ENCODE data around the gene HPCAL1.

The HPCAL1 gene

DNA sequence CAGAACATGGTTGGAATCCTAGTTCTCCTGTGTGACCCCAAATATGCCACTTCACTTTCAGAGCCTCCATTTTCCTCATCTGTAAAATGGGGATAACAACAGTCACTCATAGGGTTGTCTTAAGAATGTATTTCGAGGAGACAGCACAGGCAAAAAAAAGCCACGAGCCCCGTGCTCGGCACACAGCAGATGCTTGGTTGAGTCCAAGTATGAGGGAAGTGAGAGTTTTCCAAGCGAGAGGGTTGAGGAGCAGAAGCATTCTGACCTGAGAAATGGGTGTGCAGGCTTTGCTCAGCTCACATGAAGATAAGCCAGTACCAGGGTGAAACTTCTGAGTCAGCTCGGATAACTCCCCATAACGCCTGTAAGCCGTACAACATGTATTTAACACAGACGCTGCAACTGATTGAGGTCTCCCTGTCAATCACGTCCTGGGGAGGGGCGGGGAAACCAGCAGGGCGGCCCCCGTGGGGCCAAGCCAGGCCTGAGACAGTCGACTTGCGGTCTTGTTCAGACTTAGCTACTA, 168.4 kb downstream of the HPCAL1 start:
- Histone ChIP-seq H3K4me3 (no peak overlapping the region), H3K27ac (no peak overlapping the region)
- TF ChIP-seq CTCF (IDR thresholded peaks at IDR 0.05), result no peak
- no peak for DNase-seq (ENCODE audit: low spot score)

DNA sequence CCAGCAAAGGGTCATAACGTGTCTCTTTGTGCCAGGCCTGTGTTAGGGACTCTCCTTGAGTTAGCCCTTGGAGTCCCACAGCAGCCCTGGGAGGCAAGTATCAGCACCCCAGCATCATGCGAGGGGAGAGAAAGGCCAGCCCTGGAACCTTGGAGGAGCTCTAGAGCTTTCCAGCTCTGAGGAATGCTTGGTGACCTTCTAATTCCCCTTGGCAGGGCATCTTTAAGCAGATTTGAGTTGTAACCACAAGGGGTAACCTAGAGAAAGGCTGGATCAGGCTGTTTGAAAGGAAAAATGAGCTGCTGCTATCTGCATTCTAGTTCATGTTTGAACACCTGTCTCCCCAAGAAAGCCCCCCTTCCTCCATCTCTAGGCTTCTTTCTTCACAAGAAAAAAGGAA, 169.3 kb downstream of the HPCAL1 start:
- no peak overlapping the region for H3K27ac ChIP-seq
- no peak overlapping the region for H3K4me3 ChIP-seq
- TF ChIP-seq CTCF (IDR thresholded peaks at IDR 0.05), result no peak
- no peak for DNase-seq (ENCODE audit: low spot score)

DNA sequence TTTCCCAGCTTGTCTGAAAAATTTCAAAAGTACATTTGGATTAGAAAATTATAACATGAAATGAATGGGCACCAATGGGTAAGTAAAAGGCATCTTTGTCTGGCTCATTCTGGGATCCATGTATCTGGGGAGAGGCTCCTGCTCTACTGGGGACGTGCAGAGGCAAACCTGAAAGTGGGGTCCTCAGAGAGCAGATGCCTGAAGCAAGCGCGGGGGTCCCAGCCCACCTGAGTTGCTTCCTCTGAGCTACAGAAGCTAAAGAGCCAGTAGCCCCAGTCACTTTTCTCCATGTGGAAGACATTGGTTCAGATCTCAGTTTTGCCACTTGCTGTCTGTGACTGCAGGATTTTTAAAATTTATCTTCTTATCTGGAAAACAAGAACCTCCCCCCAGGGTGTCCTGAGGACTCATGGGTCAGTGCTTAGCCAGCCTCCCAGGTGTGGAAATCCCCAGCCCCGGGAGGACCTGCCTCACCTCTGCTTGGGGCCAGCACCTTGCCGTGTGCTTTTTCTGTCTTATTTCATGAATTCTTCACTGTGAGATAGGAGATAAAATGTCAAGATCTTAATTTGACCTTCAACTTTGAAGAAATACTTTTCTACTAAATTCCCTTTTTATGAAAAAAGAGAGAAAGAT, 170.5 kb downstream of the HPCAL1 start:
- no peak overlapping the region for H3K27ac ChIP-seq
- no peak for TF ChIP-seq CTCF (IDR thresholded peaks at IDR 0.05)
- DNase-seq (ENCODE audit: low spot score), result no peak
- H3K4me3 ChIP-seq, result no peak overlapping the region

DNA sequence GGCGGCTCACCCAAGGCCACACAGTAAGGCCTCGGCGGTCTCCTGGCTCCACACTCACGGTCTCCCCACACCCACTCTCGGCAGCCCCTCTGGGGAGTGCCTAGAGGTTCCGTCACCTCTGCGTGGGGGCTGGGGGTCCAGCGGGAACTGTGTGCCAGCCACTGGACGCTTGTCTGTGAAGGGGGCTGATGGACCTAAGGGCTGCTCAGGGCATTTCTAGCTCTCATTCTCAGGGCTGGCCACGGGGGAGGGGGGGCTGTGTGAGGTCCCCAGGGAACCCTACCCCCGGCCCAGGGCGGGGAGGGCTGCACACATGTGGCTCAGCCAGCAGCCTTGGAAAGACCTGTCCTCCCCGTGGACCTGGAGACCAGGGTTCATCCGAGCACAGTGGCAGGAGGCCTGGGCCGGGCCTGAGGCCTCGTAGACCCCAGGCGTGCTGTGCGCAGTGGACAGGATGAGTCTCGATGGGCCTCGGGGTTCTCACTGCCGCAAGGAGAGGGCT, 172.6 kb downstream of the HPCAL1 start:
- DNase-seq (ENCODE audit: low spot score), result no peak
- H3K4me3 ChIP-seq, result no peak overlapping the region
- no peak overlapping the region for H3K27ac ChIP-seq
- TF ChIP-seq CTCF (IDR thresholded peaks at IDR 0.05), result no peak

- no peak for DNase-seq (ENCODE audit: low spot score)
- Histone ChIP-seq H3K27ac (no peak overlapping the region), H3K4me3 (no peak overlapping the region)
- TF ChIP-seq CTCF (IDR thresholded peaks at IDR 0.05), result no peak
These were observed 173.3 kb downstream of the HPCAL1 start for GRCh38 chr2:10475811-10476660.

- no peak for TF ChIP-seq CTCF (IDR thresholded peaks at IDR 0.05)
- no peak for DNase-seq (ENCODE audit: low spot score)
- Histone ChIP-seq H3K27ac (no peak overlapping the region), H3K4me3 (no peak overlapping the region)
These were observed 174.2 kb downstream of the HPCAL1 start for GRCh38 chr2:10476723-10477442.
